Mononuclear cell (primary cell): Measurements from ENCODE around the gene ATP6V1B1. TPM values are rescaled to one million over a fixed set of nuclear protein-coding genes. Genes with fewer than 3 reads are reported as not detected.

ENCODE experiments used
- H3K27me3 ChIP-seq: 2 replicates; pipeline ENCODE4 v1.6.0; 2011; ENCODE audit warnings: low read length, control low read depth; ENCODE audit not compliant: insufficient read depth
- H3K4me1 ChIP-seq: 2 replicates; pipeline ENCODE4 v1.5.1; 2011; ENCODE audit warnings: mild to moderate bottlenecking, low read length, control low read depth; ENCODE audit not compliant: insufficient read depth
- H3K4me3 ChIP-seq: 2 replicates; pipeline ENCODE4 v1.5.1; 2011; ENCODE audit warnings: mild to moderate bottlenecking, low read length, moderate library complexity
- H3K9me3 ChIP-seq: 2 replicates; pipeline ENCODE4 v1.5.1; 2011; ENCODE audit warnings: low read depth, mild to moderate bottlenecking, control low read depth, low read length
- total RNA-seq: library from RNA; depleted of rRNA; stranded (reverse); fragments of >200 nt; gene quantifications from one replicate; pipeline ENCODE4 v1.2.3, GENCODE V29; 2012

ATP6V1B1 gene
- total RNA-seq, 1 donor, result not detected

GRCh38 chr2:70930371-70931329 lies 5.0 kb upstream of the ATP6V1B1 start:
- H3K27me3 ChIP-seq, result no peaks in the 10 kb centered on the region
- no peaks in the 10 kb centered on the region for H3K9me3 ChIP-seq

GRCh38 chr2:70931376-70932000 lies 4.2 kb upstream of the ATP6V1B1 start:
- H3K9me3 ChIP-seq, result no peaks in the 10 kb centered on the region
- H3K4me1 ChIP-seq, result no peaks in the 10 kb centered on the region
- H3K4me3 ChIP-seq, result no peak overlapping the region
- no peaks in the 10 kb centered on the region for H3K27me3 ChIP-seq

More at GRCh38 chr2:70930371-70931329, 5.0 kb upstream of the ATP6V1B1 start:
- Histone ChIP-seq H3K4me1 (no peaks in the 10 kb centered on the region), H3K4me3 (no peak overlapping the region)

- Histone ChIP-seq H3K9me3 (no peaks in the 10 kb centered on the region), H3K27me3 (no peaks in the 10 kb centered on the region), H3K4me3 (no peak overlapping the region), H3K4me1 (no peaks in the 10 kb centered on the region)
These were observed 3.0 kb upstream of the ATP6V1B1 start for GRCh38 chr2:70932631-70933230.

- no peaks in the 10 kb centered on the region for H3K9me3 ChIP-seq
- H3K27me3 ChIP-seq, result no peaks in the 10 kb centered on the region
- H3K4me1 ChIP-seq, result no peaks in the 10 kb centered on the region
- H3K4me3 ChIP-seq, result no peak overlapping the region
These were observed 719 bp upstream of the ATP6V1B1 start for GRCh38 chr2:70934981-70935380.

GRCh38 chr2:70936165-70936978 lies 672 bp downstream of the ATP6V1B1 start:
- H3K4me1 ChIP-seq, result no peaks in the 10 kb centered on the region
- H3K9me3 ChIP-seq, result no peaks in the 10 kb centered on the region
- no peaks in the 10 kb centered on the region for H3K27me3 ChIP-seq
- no peak overlapping the region for H3K4me3 ChIP-seq

- Histone ChIP-seq H3K9me3 (no peaks in the 10 kb centered on the region), H3K4me1 (no peaks in the 10 kb centered on the region), H3K4me3 (no peak overlapping the region), H3K27me3 (no peaks in the 10 kb centered on the region)
These were observed 1.5 kb downstream of the ATP6V1B1 start for GRCh38 chr2:70936979-70937811.

GRCh38 chr2:70937866-70938585 lies 2.3 kb downstream of the ATP6V1B1 start:
- Histone ChIP-seq H3K27me3 (no peaks in the 10 kb centered on the region), H3K4me3 (no peak overlapping the region), H3K4me1 (no peaks in the 10 kb centered on the region), H3K9me3 (no peaks in the 10 kb centered on the region)

- no peak overlapping the region for H3K4me3 ChIP-seq
- no peaks in the 10 kb centered on the region for H3K27me3 ChIP-seq
- H3K4me1 ChIP-seq, result no peaks in the 10 kb centered on the region
- no peaks in the 10 kb centered on the region for H3K9me3 ChIP-seq
These were observed 2.9 kb downstream of the ATP6V1B1 start for GRCh38 chr2:70938586-70938950.

GRCh38 chr2:70939001-70939838 lies 3.5 kb downstream of the ATP6V1B1 start:
- Histone ChIP-seq H3K9me3 (no peaks in the 10 kb centered on the region), H3K4me1 (no peaks in the 10 kb centered on the region), H3K4me3 (no peak overlapping the region), H3K27me3 (no peaks in the 10 kb centered on the region)

- Histone ChIP-seq H3K9me3 (no peaks in the 10 kb centered on the region), H3K4me1 (no peaks in the 10 kb centered on the region), H3K4me3 (no peak overlapping the region), H3K27me3 (no peaks in the 10 kb centered on the region)
These were observed 4.3 kb downstream of the ATP6V1B1 start for GRCh38 chr2:70939839-70940580.

GRCh38 chr2:70941186-70941585 lies 5.5 kb downstream of the ATP6V1B1 start:
- Histone ChIP-seq H3K9me3 (no peaks in the 10 kb centered on the region), H3K4me1 (no peaks in the 10 kb centered on the region), H3K27me3 (no peaks in the 10 kb centered on the region), H3K4me3 (no peak overlapping the region)

GRCh38 chr2:70941701-70942100 lies 6.0 kb downstream of the ATP6V1B1 start:
- no peaks in the 10 kb centered on the region for H3K27me3 ChIP-seq
- H3K4me3 ChIP-seq, result no peak overlapping the region
- no peaks in the 10 kb centered on the region for H3K9me3 ChIP-seq
- H3K4me1 ChIP-seq, result no peaks in the 10 kb centered on the region
